WTC11 (cell line): ENCODE results near the gene GP9. TPM values are rescaled to one million over a fixed set of nuclear protein-coding genes. Genes with fewer than 3 reads are reported as not detected.

Experiments used
- ATAC-seq: fragments of 200-7000 bp; cut with Tn5 transposase; 2 replicates; pipeline ENCODE4 v1.10.0; 2021; ENCODE audit warnings: mild to moderate bottlenecking, moderate library complexity
- CTCF ChIA-PET: fragments of 300-600 bp; sonication (Branson Sonifier 250); formaldehyde crosslinking; loops from one replicate; lab custom pipeline; 2021; ENCODE audit warnings: antibody characterized with exemption; lab: Charles Lee
- POLR2A ChIA-PET: fragments of 350-600 bp; sonication (Branson Sonifier 250); formaldehyde crosslinking; loops from one replicate; lab custom pipeline; 2021; ENCODE audit warnings: antibody characterized with exemption; lab: Charles Lee
- DNase-seq: peaks from one replicate; pipeline ENCODE4 v3.0.0; 2021; ENCODE audit warnings: low spot score
- H3K27ac Mint-ChIP-seq: 2 replicates; pipeline ENCODE4 v1.8.0; 2021; ENCODE audit warnings: mixed read lengths
- H3K27me3 Mint-ChIP-seq: 2 replicates; pipeline ENCODE4 v1.8.0; 2021; ENCODE audit warnings: low read depth, mild to moderate bottlenecking, moderate library complexity, mixed read lengths
- H3K36me3 Mint-ChIP-seq: 2 replicates; pipeline ENCODE4 v1.8.0; 2021; ENCODE audit warnings: mixed read lengths
- H3K4me1 Mint-ChIP-seq: 2 replicates; pipeline ENCODE4 v1.8.0; 2022; ENCODE audit warnings: mixed read lengths
- H3K4me3 Mint-ChIP-seq: 2 replicates; pipeline ENCODE4 v1.8.0; 2021; ENCODE audit warnings: mild to moderate bottlenecking, moderate library complexity, mixed read lengths
- H3K9me3 Mint-ChIP-seq: 2 replicates; pipeline ENCODE4 v1.8.0; 2021; ENCODE audit warnings: mixed read lengths
- ATF2 ChIP-seq: sonication (generic); formaldehyde crosslinking; IDR thresholded peaks from 2 replicates; pipeline ENCODE4 v1.8.1; 2022; ENCODE audit warnings: low read depth, missing genetic modification reagents, borderline replicate concordance
- CREB1 ChIP-seq: sonication (generic); formaldehyde crosslinking; IDR thresholded peaks from 2 replicates; pipeline ENCODE4 v1.8.0; 2023; ENCODE audit warnings: mild to moderate bottlenecking, missing genetic modification reagents
- CREM ChIP-seq: sonication (generic); formaldehyde crosslinking; IDR thresholded peaks from 2 replicates; pipeline ENCODE4 v1.8.1; 2022; ENCODE audit warnings: mild to moderate bottlenecking, missing genetic modification reagents, moderate library complexity
- FOXK1 ChIP-seq: sonication (generic); formaldehyde crosslinking; IDR thresholded peaks from 2 replicates; pipeline ENCODE4 v1.8.0; 2022; ENCODE audit warnings: mild to moderate bottlenecking, moderate library complexity, missing genetic modification reagents
- HMGXB4 ChIP-seq: sonication (generic); formaldehyde crosslinking; IDR thresholded peaks from 2 replicates; pipeline ENCODE4 v1.8.1; 2023; ENCODE audit warnings: mild to moderate bottlenecking, moderate library complexity, missing genetic modification reagents
- JAZF1 ChIP-seq: fragments of 250-450 bp; sonication (Bioruptor Pico); IDR thresholded peaks from 2 replicates; pipeline ENCODE4 v1.9.0; 2021; ENCODE audit warnings: moderate library complexity, mild to moderate bottlenecking, inconsistent platforms
- NFE2L1 ChIP-seq: sonication (generic); formaldehyde crosslinking; IDR thresholded peaks from 2 replicates; pipeline ENCODE4 v1.8.1; 2023; ENCODE audit warnings: missing genetic modification reagents
- NR1H2 ChIP-seq: sonication (generic); formaldehyde crosslinking; IDR thresholded peaks from 2 replicates; pipeline ENCODE4 v1.9.0; 2021; ENCODE audit warnings: mild to moderate bottlenecking, moderate library complexity, missing genetic modification reagents
- NR2C2 ChIP-seq: sonication (generic); formaldehyde crosslinking; IDR thresholded peaks from 2 replicates; pipeline ENCODE4 v1.8.0; 2022; ENCODE audit warnings: mild to moderate bottlenecking, missing genetic modification reagents
- OVOL2 ChIP-seq: fragments of 250-450 bp; sonication (Bioruptor Pico); IDR thresholded peaks from 2 replicates; pipeline ENCODE4 v1.9.0; 2021; ENCODE audit warnings: mild to moderate bottlenecking, borderline replicate concordance
- RELA ChIP-seq: sonication (generic); formaldehyde crosslinking; IDR thresholded peaks from 2 replicates; pipeline ENCODE4 v1.8.1; 2022; ENCODE audit warnings: missing genetic modification reagents, mild to moderate bottlenecking, borderline replicate concordance
- SP1 ChIP-seq: sonication (generic); formaldehyde crosslinking; conservative IDR thresholded peaks from 2 replicates; pipeline ENCODE4 v1.8.1; 2022; ENCODE audit warnings: missing genetic modification reagents
- ZNF121 ChIP-seq: sonication (generic); formaldehyde crosslinking; IDR thresholded peaks from 2 replicates; pipeline ENCODE4 v1.8.0; 2023; ENCODE audit warnings: missing genetic modification reagents
- ZNF219 ChIP-seq: sonication (generic); formaldehyde crosslinking; IDR thresholded peaks from 2 replicates; pipeline ENCODE4 v1.8.0; 2023; ENCODE audit warnings: missing genetic modification reagents, mild to moderate bottlenecking, borderline replicate concordance
- ZNF232 ChIP-seq: sonication (generic); formaldehyde crosslinking; IDR thresholded peaks from 2 replicates; pipeline ENCODE4 v1.8.0; 2022; ENCODE audit warnings: mild to moderate bottlenecking, missing genetic modification reagents
- ZNF263 ChIP-seq: sonication (generic); formaldehyde crosslinking; IDR thresholded peaks from 2 replicates; pipeline ENCODE4 v1.8.1; 2022; ENCODE audit warnings: low read depth, mild to moderate bottlenecking, moderate library complexity, missing genetic modification reagents
- ZNF317 ChIP-seq: sonication (generic); formaldehyde crosslinking; IDR thresholded peaks from 2 replicates; pipeline ENCODE4 v1.8.1; 2023; ENCODE audit warnings: low read depth, mild to moderate bottlenecking, moderate library complexity, missing genetic modification reagents, borderline replicate concordance
- total RNA-seq: library from RNA; stranded (reverse); gene quantifications from 3 replicates; pipeline ENCODE4 v1.2.3, GENCODE V29; 2021
- TF ChIP-seq, protein P1 (sequence below): fragments of 250-450 bp; sonication (Bioruptor Pico); IDR thresholded peaks from 2 replicates; pipeline ENCODE4 v1.9.0; 2021; ENCODE audit warnings: moderate library complexity, mild to moderate bottlenecking, inconsistent platforms, borderline replicate concordance
- TF ChIP-seq, protein P2 (sequence below): sonication (generic); formaldehyde crosslinking; IDR thresholded peaks from 2 replicates; pipeline ENCODE4 v1.8.1; 2023; ENCODE audit warnings: mild to moderate bottlenecking, missing genetic modification reagents, moderate library complexity
- TF ChIP-seq, protein P3 (sequence below): fragments of 250-450 bp; sonication (Bioruptor Pico); conservative IDR thresholded peaks from 2 replicates; pipeline ENCODE4 v1.9.0; 2021; ENCODE audit warnings: mild to moderate bottlenecking
- TF ChIP-seq, protein P4 (sequence below): sonication (generic); formaldehyde crosslinking; IDR thresholded peaks from 2 replicates; pipeline ENCODE4 v1.8.1; 2023; ENCODE audit warnings: mild to moderate bottlenecking, missing genetic modification reagents
- TF ChIP-seq, protein P5 (sequence below): sonication (generic); formaldehyde crosslinking; IDR thresholded peaks from 2 replicates; pipeline ENCODE4 v1.8.1; 2022; ENCODE audit warnings: low read depth, mild to moderate bottlenecking, moderate library complexity, missing genetic modification reagents, borderline replicate concordance
- TF ChIP-seq, protein P6 (sequence below): sonication (generic); formaldehyde crosslinking; IDR thresholded peaks from 2 replicates; pipeline ENCODE4 v1.8.1; 2023; ENCODE audit warnings: mild to moderate bottlenecking, missing genetic modification reagents, moderate library complexity

GP9 gene
- total RNA-seq, 1 experiment from 2014 or later = not detected

DNA sequence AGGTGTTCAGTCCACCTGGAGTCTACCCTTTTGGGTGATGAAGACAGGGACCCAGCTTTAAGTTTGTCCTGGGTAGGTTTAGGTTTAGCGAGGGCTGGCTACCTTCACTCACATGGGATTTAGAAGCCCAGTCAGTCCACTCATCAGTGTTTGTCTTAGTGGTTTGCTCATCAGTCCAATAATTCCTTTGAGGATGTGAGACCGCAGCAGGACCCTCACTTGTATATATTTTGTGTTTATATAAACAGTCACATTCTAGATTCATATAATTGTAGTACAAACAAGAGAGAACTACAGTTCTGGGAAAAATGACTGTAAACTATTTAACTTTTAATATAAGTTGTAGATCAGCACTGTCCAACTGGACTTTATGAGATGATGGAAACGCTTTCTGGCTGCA, 41.3 kb upstream of the GP9 start:
- Mint-ChIP-seq H3K4me3 (no peak overlapping the region), H3K4me1 (peaks cover 7% of the 10 kb centered on the region)
- CTCF ChIA-PET = interaction anchor here (1.0 to 1.2 kb wide), 4 partner anchors 15 to 230 kb away, joined by 3 to 7 read pairs (median 4); partner anchors contain the start of gene COPG1

DNA sequence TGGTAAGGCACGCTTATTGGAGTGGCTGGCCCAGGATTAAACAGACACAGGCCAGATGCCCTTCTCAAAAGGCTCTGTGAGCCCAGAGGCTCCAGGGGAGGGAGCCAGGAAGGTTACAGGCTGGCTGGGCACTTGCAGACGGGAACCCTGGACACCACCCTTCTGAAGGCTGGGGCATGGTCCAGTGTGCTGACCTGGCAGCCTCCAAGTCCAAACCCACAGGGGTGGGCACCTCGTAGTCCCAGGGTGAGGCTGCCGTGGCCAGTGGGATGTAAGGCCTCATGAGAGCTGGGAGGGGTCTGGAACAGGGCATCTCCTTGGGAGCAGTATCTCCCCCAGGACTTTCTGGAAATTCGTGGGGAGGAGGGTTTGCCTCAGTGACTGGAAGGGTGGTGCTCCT, 39.9 kb upstream of the GP9 start:
- CTCF ChIA-PET = interaction anchor here (0.9 kb wide), 1 partner anchor 26 kb away, joined by 3 read pairs; no protein-coding TSS in a partner anchor
- H3K27me3 Mint-ChIP-seq = peaks cover 24% of the 10 kb centered on the region
- no peak overlapping the region for H3K4me3 Mint-ChIP-seq
- POLR2A ChIA-PET = no interaction called here
- H3K27ac Mint-ChIP-seq = no peak overlapping the region
- peaks cover 5% of the 10 kb centered on the region for H3K4me1 Mint-ChIP-seq
- no peaks in the 10 kb centered on the region for H3K9me3 Mint-ChIP-seq
- DNase-seq = no peak
- ATAC-seq = no peak
- no peaks in the 10 kb centered on the region for H3K36me3 Mint-ChIP-seq
- TF ChIP-seq CREB1 (CRISPR knock-in tag) = no peak
- TF ChIP-seq, protein P1, sequence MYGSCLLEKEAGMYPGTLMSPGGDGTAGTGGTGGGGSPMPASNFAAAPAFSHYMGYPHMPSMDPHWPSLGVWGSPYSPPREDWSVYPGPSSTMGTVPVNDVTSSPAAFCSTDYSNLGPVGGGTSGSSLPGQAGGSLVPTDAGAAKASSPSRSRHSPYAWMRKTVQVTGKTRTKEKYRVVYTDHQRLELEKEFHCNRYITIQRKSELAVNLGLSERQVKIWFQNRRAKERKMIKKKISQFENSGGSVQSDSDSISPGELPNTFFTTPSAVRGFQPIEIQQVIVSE (CRISPR knock-in tag) = no peak
- no peak for TF ChIP-seq ATF2 (CRISPR knock-in tag)

More for the DNA sequence above, 41.3 kb upstream of the GP9 start:
- Mint-ChIP-seq H3K27ac (no peak overlapping the region), H3K27me3 (peaks cover 9% of the 10 kb centered on the region), H3K36me3 (no peaks in the 10 kb centered on the region)
- no peak for DNase-seq
- no peak for ATAC-seq
- no peak for TF ChIP-seq NFE2L1 (CRISPR knock-in tag)
- no peak for TF ChIP-seq OVOL2 (CRISPR knock-in tag)
- TF ChIP-seq, protein P2, sequence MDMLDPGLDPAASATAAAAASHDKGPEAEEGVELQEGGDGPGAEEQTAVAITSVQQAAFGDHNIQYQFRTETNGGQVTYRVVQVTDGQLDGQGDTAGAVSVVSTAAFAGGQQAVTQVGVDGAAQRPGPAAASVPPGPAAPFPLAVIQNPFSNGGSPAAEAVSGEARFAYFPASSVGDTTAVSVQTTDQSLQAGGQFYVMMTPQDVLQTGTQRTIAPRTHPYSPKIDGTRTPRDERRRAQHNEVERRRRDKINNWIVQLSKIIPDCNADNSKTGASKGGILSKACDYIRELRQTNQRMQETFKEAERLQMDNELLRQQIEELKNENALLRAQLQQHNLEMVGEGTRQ (CRISPR knock-in tag) = no peak
- TF ChIP-seq RELA (CRISPR knock-in tag) = no peak
- TF ChIP-seq ZNF121 (CRISPR knock-in tag) = no peak
- no peak for TF ChIP-seq ZNF232 (CRISPR knock-in tag)
- no peak for TF ChIP-seq ZNF219 (CRISPR knock-in tag)
- TF ChIP-seq CREM = no peak
- no peak for TF ChIP-seq NR2C2 (CRISPR knock-in tag)
- TF ChIP-seq JAZF1 (CRISPR knock-in tag) = no peak
- no peak for TF ChIP-seq ZNF263
- TF ChIP-seq, protein P3, sequence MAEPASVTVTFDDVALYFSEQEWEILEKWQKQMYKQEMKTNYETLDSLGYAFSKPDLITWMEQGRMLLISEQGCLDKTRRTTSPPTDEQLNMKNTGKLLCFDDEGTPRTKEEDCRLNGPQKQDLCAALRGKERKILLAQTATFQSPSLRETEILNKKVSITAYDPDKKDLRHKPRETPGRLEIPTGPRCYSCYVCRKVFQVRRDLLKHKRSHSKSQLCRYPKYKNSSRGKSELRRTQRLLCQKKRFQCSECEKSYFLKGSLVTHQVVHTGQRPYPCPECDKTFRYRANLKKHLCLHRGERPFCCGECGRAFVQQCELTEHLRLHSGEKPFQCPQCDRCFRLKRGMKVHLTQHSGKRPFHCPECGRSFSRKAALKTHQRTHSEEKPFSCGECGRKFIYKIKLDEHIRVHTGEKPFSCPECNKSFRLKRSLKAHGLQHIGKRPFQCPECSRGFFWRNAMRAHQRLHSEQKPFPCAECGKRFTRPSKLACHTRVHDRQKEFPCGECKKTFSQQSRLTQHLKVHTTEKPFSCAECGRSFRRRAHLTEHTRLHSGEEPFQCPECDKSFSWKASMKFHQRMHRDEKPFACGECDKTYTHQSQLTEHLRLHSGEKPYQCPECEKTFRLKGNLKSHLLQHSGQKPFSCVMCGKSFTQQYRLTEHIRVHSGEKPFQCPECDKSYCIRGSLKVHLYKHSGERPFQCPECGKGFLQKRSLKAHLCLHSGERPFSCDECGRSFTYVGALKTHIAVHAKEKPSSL (CRISPR knock-in tag) = no peak
- TF ChIP-seq SP1 (CRISPR knock-in tag) = no peak
- TF ChIP-seq, protein P4, sequence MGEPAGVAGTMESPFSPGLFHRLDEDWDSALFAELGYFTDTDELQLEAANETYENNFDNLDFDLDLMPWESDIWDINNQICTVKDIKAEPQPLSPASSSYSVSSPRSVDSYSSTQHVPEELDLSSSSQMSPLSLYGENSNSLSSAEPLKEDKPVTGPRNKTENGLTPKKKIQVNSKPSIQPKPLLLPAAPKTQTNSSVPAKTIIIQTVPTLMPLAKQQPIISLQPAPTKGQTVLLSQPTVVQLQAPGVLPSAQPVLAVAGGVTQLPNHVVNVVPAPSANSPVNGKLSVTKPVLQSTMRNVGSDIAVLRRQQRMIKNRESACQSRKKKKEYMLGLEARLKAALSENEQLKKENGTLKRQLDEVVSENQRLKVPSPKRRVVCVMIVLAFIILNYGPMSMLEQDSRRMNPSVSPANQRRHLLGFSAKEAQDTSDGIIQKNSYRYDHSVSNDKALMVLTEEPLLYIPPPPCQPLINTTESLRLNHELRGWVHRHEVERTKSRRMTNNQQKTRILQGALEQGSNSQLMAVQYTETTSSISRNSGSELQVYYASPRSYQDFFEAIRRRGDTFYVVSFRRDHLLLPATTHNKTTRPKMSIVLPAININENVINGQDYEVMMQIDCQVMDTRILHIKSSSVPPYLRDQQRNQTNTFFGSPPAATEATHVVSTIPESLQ = no peak
- TF ChIP-seq, protein P5, sequence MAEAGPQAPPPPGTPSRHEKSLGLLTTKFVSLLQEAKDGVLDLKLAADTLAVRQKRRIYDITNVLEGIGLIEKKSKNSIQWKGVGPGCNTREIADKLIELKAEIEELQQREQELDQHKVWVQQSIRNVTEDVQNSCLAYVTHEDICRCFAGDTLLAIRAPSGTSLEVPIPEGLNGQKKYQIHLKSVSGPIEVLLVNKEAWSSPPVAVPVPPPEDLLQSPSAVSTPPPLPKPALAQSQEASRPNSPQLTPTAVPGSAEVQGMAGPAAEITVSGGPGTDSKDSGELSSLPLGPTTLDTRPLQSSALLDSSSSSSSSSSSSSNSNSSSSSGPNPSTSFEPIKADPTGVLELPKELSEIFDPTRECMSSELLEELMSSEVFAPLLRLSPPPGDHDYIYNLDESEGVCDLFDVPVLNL (CRISPR knock-in tag) = no peak
- TF ChIP-seq FOXK1 (CRISPR knock-in tag) = no peak
- no peak for TF ChIP-seq NR1H2 (CRISPR knock-in tag)
- TF ChIP-seq, protein P6, sequence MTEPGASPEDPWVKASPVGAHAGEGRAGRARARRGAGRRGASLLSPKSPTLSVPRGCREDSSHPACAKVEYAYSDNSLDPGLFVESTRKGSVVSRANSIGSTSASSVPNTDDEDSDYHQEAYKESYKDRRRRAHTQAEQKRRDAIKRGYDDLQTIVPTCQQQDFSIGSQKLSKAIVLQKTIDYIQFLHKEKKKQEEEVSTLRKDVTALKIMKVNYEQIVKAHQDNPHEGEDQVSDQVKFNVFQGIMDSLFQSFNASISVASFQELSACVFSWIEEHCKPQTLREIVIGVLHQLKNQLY = no peak
- TF ChIP-seq HMGXB4 (CRISPR knock-in tag) = no peak
- TF ChIP-seq ZNF317 (CRISPR knock-in tag) = no peak
- TF ChIP-seq, all 79 proteins: peak for 0
- POLR2A ChIA-PET = no interaction called here
- no peaks in the 10 kb centered on the region for H3K9me3 Mint-ChIP-seq
